ENCODE data around the gene CYP27C1.

DNA sequence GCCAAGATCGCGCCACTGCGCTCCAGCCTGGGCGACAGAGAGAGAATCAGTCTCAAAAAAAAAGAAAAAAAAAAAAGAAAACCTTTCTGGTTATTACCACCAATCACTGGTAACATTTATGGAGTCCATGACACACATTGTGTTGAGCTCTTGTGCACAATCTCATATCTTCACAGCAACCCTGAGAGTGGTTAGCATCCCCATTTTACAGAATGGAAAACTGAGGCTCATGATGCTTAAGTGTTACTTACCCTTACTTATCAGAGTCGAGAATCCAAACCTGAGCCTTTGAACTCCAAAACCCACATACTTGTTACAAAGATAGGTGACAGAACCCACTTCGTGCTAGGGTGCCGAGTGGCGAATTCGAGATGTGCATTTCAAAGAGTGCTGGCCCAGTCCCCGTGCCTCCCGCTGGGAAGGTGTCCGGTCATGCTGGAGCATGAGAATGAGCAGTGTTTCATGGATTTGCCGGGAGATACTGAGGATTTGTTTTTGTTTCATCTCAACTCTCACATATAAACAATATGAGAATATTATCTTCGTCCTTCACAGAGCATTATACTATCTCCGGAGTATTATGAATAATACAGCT is 50.9 kb downstream of the CYP27C1 start:
- TF ChIP-seq, protein P1, sequence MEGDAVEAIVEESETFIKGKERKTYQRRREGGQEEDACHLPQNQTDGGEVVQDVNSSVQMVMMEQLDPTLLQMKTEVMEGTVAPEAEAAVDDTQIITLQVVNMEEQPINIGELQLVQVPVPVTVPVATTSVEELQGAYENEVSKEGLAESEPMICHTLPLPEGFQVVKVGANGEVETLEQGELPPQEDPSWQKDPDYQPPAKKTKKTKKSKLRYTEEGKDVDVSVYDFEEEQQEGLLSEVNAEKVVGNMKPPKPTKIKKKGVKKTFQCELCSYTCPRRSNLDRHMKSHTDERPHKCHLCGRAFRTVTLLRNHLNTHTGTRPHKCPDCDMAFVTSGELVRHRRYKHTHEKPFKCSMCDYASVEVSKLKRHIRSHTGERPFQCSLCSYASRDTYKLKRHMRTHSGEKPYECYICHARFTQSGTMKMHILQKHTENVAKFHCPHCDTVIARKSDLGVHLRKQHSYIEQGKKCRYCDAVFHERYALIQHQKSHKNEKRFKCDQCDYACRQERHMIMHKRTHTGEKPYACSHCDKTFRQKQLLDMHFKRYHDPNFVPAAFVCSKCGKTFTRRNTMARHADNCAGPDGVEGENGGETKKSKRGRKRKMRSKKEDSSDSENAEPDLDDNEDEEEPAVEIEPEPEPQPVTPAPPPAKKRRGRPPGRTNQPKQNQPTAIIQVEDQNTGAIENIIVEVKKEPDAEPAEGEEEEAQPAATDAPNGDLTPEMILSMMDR (IDR thresholded peaks at IDR 0.05; ENCODE audit: low read length), result no peak
- no peak for TF ChIP-seq EZH2 (IDR thresholded peaks at IDR 0.05; ENCODE audit: borderline replicate concordance, low read length)

All from OCI-LY1 (cell line).